Peyer's patch (tissue), 4 donors: Measurements from ENCODE around the gene SLC25A38. TPM values are rescaled to one million over a fixed set of nuclear protein-coding genes. Genes with fewer than 3 reads are reported as not detected.

Experiments
- DNase-seq, 3 donors: peaks; one replicate each; pipeline ENCODE4 v3.0.0-alpha.2; 2017 to 2019
- H3K27ac ChIP-seq, 4 donors: fragments of 200-600 bp; sonication (generic); one replicate each; pipeline ENCODE4 v1.5.1; 2016 to 2019
- H3K27me3 ChIP-seq, 2 donors: fragments of 200-600 bp; sonication (generic); one replicate each; pipeline ENCODE4 v1.5.1; 2019
- H3K36me3 ChIP-seq, 3 donors: fragments of 200-600 bp; sonication (generic); one replicate each; pipeline ENCODE4 v1.5.1; 2016 to 2019
- H3K4me1 ChIP-seq, 4 donors: fragments of 200-600 bp; sonication (generic); one replicate each; pipeline ENCODE4 v1.5.1; 2016 to 2019
- H3K4me3 ChIP-seq, 4 donors: fragments of 200-600 bp; sonication (generic); 1 replicate in 3 of 4; 2 replicates in 1 of 4; pipeline ENCODE4 v1.5.1; 2016 to 2019; ENCODE audit warnings: mild to moderate bottlenecking in 1 of 4
- H3K9me3 ChIP-seq, 4 donors: fragments of 200-600 bp; sonication (generic); one replicate each; pipeline ENCODE4 v1.5.1; 2016 to 2019; ENCODE audit warnings: mild to moderate bottlenecking in 1 of 4
- POLR2A ChIP-seq, 2 donors: fragments of 450-650 bp; IDR thresholded peaks; one replicate each; pipeline ENCODE4 v1.5.1; 2017; ENCODE audit warnings: antibody characterized with exemption in 2 of 2, mild to moderate bottlenecking in 2 of 2, moderate library complexity in 2 of 2
- total RNA-seq, 4 donors: library from RNA; depleted of rRNA; stranded (reverse); fragments of >200 nt; gene quantifications; one replicate each; pipeline ENCODE4 v1.1.0, GENCODE V29; 2016
- TF ChIP-seq, protein P1 (sequence below), 6 experiments: fragments of 450-650 bp in 4 of 6; fragments of 200-600 bp in 2 of 6; sonication (generic) in 1 of 6; IDR thresholded peaks; one replicate each; pipeline ENCODE4 v1.5.1; 2017 to 2019; ENCODE audit warnings: antibody characterized with exemption in 6 of 6, mild to moderate bottlenecking in 3 of 6, moderate library complexity in 1 of 6

Gene SLC25A38
- total RNA-seq, 4 donors from 2014 or later, result 15.8 to 35.5 (median 28.4) TPM

DNA sequence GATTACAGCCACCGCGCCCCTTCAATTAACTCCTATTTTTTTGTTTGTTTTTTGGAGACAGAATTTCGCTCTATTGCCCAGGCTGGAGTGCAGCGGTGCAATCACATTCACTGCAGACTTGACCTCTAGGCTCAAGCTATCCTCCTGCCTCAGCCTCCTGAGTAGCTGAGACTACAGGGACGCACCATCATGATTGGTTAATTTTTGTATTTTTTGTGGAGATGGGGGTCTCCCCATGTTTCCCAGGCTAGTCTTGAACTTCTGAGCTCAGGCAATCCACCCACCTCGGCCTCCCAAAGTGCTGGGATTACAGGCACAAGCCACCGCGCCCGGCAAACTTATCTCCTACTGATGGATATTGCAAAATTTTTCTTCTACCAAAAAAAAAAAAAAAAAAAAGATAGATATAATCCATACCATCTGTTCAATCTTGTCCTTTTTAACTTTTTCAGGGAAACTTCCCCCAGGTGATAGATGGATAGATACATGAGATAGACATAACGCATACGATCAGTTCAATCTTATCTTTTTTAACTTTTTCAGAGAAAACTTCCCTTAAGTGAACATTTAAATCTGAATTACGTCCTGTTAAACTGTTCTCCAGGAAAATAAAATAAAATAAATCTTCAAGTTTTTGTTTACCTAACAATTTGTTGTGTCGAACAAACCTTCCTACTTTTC lies 22.7 kb downstream of the SLC25A38 start:
- Histone ChIP-seq H3K4me1 (peaks cover 0 to 26% (median 0%) of the 10 kb centered on the region in 4 donors), H3K36me3 (peaks cover 0 to 36% (median 0%) of the 10 kb centered on the region in 3 donors), H3K27me3 (no peaks in the 10 kb centered on the region), H3K9me3 (no peaks in the 10 kb centered on the region), H3K4me3 (peak overlapping the region; percentile 66 to 90 (median 79)), H3K27ac (peak overlapping the region; percentile 80 to 86 (median 84))
- TF ChIP-seq POLR2A (IDR thresholded peaks at IDR 0.05), result no peak
- TF ChIP-seq, protein P1, sequence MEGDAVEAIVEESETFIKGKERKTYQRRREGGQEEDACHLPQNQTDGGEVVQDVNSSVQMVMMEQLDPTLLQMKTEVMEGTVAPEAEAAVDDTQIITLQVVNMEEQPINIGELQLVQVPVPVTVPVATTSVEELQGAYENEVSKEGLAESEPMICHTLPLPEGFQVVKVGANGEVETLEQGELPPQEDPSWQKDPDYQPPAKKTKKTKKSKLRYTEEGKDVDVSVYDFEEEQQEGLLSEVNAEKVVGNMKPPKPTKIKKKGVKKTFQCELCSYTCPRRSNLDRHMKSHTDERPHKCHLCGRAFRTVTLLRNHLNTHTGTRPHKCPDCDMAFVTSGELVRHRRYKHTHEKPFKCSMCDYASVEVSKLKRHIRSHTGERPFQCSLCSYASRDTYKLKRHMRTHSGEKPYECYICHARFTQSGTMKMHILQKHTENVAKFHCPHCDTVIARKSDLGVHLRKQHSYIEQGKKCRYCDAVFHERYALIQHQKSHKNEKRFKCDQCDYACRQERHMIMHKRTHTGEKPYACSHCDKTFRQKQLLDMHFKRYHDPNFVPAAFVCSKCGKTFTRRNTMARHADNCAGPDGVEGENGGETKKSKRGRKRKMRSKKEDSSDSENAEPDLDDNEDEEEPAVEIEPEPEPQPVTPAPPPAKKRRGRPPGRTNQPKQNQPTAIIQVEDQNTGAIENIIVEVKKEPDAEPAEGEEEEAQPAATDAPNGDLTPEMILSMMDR (IDR thresholded peaks at IDR 0.05), result no peak
- DNase-seq, result no peak

DNA sequence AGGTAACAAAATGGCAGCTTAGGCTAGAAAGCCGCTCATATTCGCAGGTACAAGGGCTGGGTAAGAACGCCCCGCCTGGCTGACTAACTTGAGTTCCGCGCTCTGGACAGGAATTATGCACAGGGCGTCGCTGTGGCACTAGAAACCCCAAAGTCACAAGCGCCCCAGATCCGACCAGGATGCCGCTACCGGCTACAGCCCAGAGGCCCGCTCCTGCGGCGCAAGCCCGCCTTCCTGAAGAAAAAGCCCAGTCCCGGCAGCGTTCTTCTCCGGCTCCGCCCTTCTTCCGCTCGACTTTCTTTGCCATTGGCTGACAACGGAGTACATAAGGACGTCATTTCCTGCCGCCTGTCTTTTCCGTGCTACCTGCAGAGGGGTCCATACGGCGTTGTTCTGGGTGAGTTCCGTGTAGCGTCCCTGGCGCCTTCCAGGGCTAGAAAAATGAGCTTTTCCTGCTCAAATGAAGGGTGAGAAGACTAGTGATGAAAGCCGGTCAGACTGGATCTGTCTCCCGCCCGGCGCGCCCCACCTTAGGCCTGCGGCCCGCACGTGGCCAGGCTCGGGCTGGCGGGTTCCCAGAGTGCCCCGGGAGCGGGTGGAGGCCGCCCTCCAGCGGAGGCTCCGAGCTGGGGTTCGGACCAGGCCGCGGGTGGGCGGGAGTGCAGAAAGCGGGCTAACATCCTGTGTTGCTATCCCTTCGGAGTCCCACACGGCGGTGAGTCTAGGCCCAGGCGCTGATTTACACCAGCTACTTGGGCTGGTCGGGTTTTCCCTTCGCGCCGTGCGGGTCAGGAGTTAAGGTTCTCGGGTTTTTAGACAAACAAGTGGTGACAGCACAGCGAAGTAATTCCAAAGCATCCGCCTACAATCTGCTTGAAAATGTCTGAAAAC lies 23.4 kb downstream of the SLC25A38 start, which contains the start of gene RPSA:
Gene RPSA, plus strand, starts transcription at position 353 of the 891 bp plus-strand sequence. CDS start 934 bp downstream, outside the sequence.
- H3K4me1 ChIP-seq, result peaks cover 0 to 26% (median 0%) of the 10 kb centered on the region in 4 donors
- peak; percentile 94 to 99 (median 95) for DNase-seq
- peak within 1 kb of the TSS; percentile 66 to 90 (median 79) for H3K4me3 ChIP-seq
- no peaks in the 10 kb centered on the region for H3K9me3 ChIP-seq
- H3K27me3 ChIP-seq, result no peaks in the 10 kb centered on the region
- H3K27ac ChIP-seq, result peak within 1 kb of the TSS; percentile 80 to 86 (median 84)
- TF ChIP-seq POLR2A (IDR thresholded peaks at IDR 0.05), result peak; percentile 93 to 96
- TF ChIP-seq, protein P1 (IDR thresholded peaks at IDR 0.05), result peak; percentile 4 to 45 (median 24)
- peaks cover 0 to 36% (median 0%) of the 10 kb centered on the region in 3 donors for H3K36me3 ChIP-seq

DNA sequence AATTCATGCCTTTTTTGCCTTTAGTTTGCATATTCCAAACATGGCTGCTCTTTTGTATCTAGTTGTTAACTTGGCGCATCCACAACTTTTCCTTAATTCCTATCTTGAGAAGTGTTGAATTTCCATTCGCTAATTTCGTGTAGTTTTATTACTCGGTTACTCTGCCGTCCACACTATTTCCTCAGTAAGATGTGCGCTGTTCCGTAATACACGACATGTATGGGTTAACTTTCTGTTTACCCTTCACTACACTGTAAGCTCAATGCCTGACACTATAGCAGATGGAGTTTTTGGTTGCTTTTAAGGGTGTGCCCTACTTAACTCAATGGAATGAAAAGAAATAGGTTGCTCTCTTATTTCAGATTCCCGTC lies 24.1 kb downstream of the SLC25A38 start:
- no peak for DNase-seq
- peak overlapping the region; percentile 66 to 90 (median 79) for H3K4me3 ChIP-seq
- no peaks in the 10 kb centered on the region for H3K27me3 ChIP-seq
- H3K27ac ChIP-seq, result peak overlapping the region; percentile 80 to 86 (median 84)
- H3K4me1 ChIP-seq, result peaks cover 0 to 26% (median 0%) of the 10 kb centered on the region in 4 donors
- no peaks in the 10 kb centered on the region for H3K9me3 ChIP-seq
- peaks cover 0 to 42% (median 0%) of the 10 kb centered on the region in 3 donors for H3K36me3 ChIP-seq
- TF ChIP-seq POLR2A (IDR thresholded peaks at IDR 0.05), result no peak
- TF ChIP-seq, protein P1 (IDR thresholded peaks at IDR 0.05), result no peak

DNA sequence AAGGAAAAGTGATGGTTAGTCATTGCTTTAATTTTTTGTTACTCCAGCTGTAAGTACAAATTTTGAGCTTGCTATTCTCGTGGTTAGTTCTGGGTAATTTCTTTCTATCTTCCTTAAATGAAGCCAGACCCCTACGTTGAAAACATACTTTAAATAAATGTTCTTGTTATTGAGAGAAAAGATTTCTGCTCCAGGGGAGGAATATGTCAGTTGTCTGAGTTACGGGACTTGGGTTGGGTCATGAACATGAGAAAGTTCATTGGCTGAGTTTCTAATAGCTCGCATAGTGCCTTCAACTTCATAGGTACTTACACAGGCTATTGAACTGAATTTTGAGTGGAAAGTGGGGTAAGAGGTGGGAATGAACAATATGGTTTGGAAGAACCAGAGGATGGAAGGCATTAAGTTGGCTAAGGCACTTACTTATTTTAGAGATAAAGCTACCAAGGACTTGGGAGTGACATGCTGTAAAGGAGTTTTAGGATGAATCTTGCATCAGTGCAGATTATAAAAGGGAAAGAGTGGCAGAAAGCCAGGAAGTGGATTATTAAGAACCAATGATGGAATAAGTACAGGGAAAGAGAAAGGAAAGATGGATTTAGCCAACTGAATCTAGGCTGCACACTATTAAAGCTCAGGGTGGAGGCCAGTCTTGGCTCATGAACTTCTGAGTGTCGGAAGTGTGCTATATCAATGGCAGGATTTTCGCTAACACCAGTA lies 24.8 kb downstream of the SLC25A38 start:
- Histone ChIP-seq H3K9me3 (no peaks in the 10 kb centered on the region), H3K4me3 (peak overlapping the region in 2 of 4 donors; percentile 80 to 90), H3K27ac (peak overlapping the region in 1 of 4 donors; percentile 6), H3K27me3 (no peaks in the 10 kb centered on the region), H3K4me1 (peaks cover 0 to 26% (median 0%) of the 10 kb centered on the region in 4 donors), H3K36me3 (peaks cover 0 to 49% (median 0%) of the 10 kb centered on the region in 3 donors)
- no peak for DNase-seq
- no peak for TF ChIP-seq POLR2A (IDR thresholded peaks at IDR 0.05)
- TF ChIP-seq, protein P1 (IDR thresholded peaks at IDR 0.05), result no peak
